CD4-positive, alpha-beta T cell treated with Interleukin-6 at 100 ng/mL for 8 hours (primary cell): ENCODE data around the gene GFY.
A peak's percentile ranks its signal among the peaks of the same experiment; 100 is the strongest.

Experiments
- DNase-seq: peaks from one replicate; pipeline ENCODE4 v3.0.0-alpha.2; 2020; ENCODE audit warnings: mixed read lengths, low spot score

The GFY gene

DNA sequence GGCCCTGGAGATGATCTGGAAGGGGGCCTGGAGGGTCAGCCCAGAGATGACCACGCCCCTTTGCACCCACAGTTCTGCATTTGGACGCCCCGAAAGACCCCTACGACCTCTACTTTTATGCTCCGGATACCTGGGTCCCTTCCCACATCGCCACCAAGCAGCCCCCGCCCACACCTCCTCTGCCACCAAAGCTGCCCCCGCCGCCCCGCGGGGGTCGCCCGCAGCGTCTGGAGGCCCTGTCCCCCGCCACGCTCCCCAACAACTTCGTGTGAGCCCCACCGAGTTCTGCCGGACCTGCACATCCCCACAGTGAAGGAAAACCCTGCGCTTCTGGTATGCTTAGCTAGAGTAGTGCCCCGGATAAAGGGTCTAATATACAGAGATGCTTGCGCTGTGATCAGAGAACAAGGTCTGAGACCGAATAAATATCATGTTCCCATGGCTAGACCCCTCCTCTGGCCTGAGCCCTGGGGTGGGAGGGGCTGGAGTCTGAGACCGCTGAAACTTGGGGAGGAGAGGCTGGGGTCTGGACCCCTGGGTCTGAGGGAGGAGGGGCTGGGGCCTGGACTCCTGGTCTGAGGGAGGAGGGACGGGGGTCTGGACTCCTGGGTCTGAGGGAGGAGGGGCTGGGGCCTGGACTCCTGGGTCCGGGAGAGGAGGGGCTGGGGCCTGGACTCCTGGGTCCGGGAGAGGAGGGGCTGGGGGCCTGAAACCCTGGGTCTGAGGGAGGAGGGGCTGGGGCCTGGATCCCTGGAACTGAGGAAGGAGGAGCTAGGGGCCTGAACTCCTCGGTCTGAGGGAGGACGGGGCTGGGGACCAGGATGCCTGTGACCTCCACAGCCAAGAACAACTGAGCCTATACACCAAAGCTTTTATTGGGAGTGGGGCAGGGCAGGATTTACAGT, 3.6 kb downstream of the GFY start:
- DNase-seq, result no peak

DNA sequence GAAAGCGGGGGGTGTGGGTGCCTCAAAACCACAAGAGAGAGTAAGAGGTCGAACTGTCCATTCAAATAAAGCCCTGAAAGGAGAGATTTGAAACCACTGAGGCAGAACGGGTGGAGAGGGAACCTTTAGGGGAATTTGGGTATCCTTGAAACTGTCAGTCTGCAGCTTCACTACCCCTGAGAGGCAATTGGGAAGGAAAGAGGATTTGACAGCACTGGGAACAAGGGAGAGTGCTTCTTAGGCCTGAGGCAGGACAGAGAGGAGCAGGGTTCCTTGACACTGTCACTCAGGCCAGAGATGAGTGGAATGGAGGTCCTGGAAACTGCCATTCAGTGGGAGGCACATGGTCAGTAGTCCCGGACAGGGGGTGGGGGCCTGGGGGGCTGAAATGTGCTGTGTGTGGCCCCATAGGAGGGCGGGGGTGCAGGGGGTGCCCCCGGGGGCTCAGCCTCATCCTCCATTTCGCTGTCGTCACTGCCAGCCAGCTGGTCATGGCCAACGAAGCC, 5.0 kb downstream of the GFY start:
- no peak for DNase-seq

GRCh38 chr19:49430678-49431329, 5.6 kb downstream of the GFY start:
- DNase-seq, result no peak

DNA sequence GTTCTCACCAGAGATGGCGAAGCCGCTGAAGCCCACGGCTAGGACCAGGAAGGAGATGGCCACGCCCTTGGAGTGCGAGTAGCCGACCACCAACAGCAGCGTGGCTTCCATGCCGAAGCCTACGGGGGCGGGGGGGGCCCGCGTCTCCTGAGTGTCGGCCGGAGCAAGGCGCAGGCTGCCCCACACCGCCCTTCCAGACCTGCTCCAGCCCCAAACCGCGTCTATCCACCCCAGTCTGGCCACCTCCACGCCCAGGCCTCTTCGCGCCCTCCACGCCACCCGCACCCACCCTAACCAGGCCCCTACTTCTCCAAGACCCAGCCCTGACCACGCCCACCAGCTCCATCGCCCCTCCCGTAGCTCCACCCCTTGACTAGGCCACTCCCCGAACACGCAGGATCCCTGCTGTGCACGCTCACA, 6.2 kb downstream of the GFY start:
- no peak for DNase-seq

- peak; percentile 11 for DNase-seq
Measured at GRCh38 chr19:49432141-49433073, 7.2 kb downstream of the GFY start.

GRCh38 chr19:49433240-49433901, 8.2 kb downstream of the GFY start:
- DNase-seq, result no peak

DNA sequence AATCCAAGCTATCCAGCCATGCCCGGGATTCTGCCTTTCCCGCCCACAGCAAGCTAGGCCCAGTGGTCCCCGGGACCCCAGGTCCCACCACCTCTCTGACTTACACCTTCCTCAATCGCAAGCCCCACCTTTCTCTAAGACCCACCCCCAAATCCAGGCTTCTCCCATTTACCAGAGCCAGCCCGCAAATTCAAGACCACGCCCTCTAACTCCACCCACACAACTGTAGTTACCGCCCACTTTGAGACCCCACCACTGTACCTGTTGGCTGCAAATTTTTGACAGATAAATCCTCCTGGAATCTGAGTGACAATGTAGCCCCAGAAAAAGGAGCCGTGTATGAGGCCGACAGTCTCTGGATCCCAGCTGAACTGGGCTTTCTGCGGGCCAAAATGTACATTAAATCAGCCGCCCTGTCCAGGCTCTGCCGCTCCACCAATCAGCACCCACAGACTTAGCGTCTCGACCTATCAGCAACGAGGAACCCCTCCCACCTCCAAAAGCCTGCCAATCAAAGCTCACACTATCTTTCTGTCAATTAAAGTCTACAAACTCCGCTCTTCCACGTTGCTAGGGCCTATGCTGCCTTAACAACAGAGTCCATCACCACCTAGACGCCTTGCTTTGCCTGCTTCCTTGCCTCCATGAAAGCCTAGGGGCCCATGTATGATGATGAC, 9.9 kb downstream of the GFY start:
- no peak for DNase-seq

DNA sequence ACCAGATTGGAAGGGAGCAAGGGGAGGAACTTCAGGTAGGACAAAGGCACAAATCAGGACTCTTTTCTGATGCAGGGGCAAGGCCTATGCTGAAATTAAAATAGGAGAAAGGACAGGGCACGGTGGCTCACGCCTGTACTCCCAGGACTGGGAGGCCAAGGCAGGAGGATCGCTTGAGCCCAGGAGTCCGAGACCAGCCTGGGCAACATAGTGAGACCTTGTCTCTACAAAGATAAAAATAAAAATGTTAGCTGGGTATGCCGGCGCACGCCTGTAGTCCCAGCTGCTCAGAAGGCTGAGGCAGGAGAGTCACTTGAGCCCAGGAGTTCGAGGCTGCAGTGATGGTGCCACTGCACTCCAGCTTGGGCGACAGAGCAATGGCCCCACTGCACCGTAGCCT, 10.5 kb downstream of the GFY start:
- no peak for DNase-seq

GRCh38 chr19:49436381-49437017, 11.3 kb downstream of the GFY start:
- DNase-seq, result peak; percentile 15

DNA sequence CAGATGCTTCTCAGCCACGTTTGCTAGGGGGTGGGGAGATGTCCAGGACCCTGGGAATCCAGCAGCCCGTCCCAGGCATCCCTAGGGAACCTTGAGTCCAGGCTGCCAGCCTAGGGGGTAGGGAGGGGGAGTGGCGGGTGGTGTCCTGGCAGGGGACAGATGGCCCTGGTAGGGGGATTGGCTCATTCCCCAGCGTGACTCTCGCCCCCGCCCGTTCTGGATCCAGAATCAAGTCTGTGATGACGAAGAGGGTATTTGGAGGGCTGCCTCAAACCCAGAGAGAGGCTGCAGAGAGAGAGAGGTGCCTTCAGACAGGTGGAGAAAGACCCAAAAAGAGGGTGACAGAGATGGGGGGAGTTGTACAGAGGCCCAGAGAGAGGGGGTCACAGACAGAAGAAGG, 12.0 kb downstream of the GFY start:
- no peak for DNase-seq

DNA sequence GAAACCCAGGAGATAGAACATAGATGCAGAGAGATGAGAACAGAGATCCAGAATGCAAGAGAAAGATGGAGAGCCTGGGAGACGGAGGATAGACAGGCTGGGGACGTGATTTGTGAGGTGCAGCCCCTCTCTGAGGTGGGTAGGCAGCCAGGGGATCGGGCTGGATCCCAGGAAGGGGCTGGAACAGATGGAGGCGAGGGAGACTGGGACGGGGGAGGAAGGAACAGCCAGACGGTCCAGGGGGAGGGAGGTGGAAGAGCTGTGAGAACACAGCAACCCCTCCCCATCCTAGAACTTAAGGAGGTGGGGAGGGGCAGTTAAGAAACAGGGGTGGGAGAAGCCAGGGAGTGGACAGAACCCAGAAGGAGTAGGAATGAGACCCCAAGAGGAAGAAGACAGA, 13.1 kb downstream of the GFY start:
- no peak for DNase-seq

GRCh38 chr19:49439836-49440235, 14.6 kb downstream of the GFY start:
- no peak for DNase-seq

GRCh38 chr19:49440439-49441209, 15.4 kb downstream of the GFY start:
- no peak for DNase-seq

- DNase-seq, result peak; percentile 8
Measured at GRCh38 chr19:49441210-49441959, 16.2 kb downstream of the GFY start, which contains the start of gene SLC17A7. Gene SLC17A7, minus strand, starts transcription at chr19:49441527. Its CDS starts 148 bp downstream, at chr19:49441379.

DNA sequence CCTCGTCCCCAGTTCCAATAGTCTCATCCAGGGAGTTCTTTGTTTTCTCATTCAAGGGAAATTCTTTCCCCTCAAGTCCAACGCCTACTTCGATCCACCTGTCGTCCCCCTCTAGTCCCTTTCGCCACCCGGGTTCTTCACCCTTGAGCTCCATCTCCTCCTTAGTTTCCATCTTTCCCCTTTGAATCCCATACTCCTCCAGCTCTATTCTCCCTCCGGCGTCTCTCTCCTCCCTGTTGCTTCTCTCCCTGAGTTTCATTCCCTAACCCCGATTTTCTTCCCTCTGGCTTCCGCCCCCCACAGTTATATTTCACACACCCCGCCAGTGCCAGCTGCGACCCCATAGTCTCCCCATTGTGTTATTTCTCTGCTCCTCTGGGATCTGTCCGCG, 16.8 kb downstream of the GFY start:
- DNase-seq, result no peak

DNA sequence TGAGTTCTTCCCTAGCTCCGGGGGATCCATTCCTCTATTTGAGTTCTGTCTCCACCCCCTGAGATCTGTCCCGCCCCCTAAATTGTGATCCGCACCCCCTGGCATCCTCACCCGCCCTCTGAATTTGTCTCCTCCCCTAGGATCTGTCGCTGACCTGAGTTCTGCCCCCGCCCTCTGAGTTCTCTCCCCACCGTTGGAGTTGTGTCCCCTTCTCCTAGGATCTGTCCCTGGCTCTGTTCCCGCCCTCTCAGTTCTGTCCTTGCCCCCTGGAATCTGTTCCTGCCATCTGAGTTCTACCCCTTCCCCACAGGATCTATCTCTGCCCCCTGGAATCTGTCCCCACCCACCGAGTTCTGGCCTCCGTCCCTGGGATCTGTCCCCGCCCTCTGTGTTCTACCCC, 17.2 kb downstream of the GFY start:
- no peak for DNase-seq

GRCh38 chr19:49442771-49443365, 17.7 kb downstream of the GFY start:
- DNase-seq, result peak; percentile 24

- peak; percentile 92 for DNase-seq
Measured at GRCh38 chr19:49443366-49444099, 18.3 kb downstream of the GFY start.
